A549 treated with dexamethasone at 1 μM for 4 hours (cell line): ENCODE results near the gene FRMPD1. TPM values are rescaled to one million over a fixed set of nuclear protein-coding genes. Genes with fewer than 3 reads are reported as not detected.

Experiments
- total RNA-seq: library from RNA; stranded (reverse); fragments of 200-300 nt; extraction: Qiagen RNA extraction; gene quantifications from 5 replicates; pipeline ENCODE4 v1.2.3, GENCODE V29; 2022

The FRMPD1 gene, protein sequence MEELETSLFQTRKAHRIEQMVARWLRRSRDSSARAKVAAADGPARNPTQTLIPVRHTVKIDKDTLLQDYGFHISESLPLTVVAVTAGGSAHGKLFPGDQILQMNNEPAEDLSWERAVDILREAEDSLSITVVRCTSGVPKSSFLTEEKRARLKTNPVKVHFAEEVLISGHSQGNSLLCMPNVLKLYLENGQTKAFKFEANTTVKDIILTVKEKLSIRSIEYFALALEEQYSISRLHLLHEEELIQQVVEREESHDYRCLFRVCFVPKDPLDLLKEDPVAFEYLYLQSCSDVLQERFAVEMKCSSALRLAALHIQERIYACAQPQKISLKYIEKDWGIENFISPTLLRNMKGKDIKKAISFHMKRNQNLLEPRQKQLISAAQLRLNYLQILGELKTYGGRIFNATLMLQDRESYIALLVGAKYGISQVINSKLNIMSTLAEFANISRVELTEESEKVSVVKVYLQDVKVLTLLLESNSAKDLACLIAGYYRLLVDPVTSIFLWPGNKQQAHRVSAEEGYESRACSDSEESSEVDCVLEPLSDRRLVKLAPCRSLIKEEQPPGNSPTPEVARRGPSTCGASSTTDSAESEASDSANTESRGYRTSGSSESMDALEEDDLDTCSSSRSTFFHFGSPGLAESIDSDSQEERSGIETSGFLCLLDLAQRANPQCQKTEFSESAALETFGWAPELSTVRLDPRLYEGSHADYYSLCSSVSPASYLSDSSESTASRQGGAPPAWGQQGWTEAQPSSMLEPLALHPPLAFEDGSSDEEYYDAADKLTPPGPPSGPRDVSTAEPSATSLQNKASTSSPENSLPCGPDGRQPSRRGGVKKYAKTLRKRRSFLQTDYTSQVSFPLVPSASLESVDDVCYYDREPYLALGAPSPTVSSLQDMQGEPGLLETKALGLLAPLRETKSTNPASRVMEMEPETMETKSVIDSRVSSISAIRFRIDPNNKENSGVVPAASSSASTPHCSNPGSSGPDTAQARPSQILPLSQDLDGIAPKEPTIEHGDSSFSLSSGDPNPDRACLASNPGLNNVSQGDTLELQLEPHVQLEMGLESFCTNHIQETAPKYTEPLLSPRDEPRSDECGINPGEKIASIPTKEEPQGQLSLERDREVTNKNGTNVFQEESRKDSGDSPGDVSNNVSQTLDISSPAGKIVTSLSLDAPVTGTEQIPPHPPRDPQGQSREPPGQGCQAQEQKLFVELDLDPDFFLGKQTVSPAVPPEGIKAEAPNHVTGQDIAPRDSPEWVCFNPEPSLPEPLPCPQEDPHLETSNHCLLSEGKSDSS (N-terminal part only)
- 0.03 to 0.07 TPM (median 0.06 TPM) in 5 replicates for total RNA-seq

DNA sequence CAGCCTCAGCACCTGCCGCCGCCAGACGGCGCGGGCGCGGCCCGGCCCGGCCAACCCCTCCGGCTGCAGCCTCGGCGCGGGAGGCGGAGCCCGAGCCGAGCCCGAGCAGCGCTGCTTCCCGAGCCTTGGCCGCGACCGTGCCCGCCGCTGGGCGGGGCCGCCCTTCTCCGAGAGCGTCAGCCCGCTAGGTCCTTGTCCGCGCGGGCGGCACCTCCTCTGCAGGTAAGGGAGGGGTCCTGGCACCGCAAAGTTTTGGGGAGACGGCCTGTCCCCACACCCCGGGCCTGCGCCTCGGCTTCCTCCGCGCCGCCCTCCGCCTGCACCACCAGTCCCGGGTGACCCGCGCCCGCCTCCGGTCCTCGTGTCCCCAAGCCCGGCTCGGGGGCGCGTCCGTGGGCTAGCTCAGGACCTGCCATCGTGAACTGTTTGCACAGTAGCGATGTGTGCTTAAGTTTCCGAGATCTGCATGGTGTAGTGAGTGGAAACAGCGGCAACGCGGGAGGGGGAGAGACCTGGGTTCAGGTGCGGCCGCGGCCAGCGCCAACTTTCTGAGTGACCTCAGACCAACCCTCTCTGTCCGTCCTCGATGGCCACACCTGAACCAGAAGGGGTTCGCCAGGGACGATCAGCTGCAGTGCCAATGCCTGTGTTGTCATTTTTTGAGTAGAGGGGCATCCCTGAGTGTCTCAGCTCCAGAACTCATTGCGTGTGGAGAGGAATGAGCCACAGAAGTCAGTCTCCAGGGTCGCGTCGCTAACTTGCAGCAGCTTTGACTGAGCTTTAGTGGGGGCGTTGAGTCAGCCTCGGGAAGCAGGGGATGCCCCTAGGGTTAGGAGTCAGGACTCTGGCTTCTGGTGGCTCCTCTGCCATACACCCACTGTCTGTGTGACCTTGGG lies at the start of gene FRMPD1:
Gene FRMPD1, plus strand, starts transcription at position 82 of the 896 bp plus-strand sequence. CDS start 41,688 bp downstream, outside the sequence.

DNA sequence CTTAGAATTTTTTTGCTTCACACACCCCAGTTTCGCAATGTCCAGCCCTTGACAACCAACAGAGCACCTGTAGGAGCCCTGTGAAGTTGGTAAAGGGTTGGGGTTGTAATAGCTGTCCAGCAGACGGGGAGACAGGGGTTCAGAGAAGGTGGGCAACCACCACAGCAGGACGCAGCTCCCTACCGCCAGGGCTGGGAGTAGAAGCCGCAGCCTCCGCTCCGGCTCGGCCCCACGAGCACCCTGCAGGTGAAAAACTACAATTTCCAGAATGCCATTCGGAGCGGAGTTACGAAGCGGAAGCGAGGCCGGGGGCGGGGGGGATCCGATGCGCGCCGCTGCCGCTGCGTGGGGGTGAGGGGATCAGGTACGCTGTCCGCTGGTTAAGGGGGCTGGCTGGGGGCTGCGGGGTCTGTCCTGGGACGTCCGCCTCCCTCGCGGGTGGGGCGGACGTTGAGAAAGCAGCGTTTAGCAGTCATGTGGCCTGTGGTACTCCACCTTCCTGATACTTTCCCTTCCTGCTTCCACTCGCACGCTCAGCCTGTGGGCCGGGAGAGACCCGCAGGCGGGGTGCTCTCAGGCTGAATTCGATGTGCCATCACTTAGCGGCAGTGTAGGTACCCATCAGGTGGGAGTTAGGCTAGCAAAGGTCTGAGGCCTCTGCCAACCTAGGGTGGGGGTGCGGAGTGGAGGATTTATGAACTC lies 102.9 kb downstream of the FRMPD1 start, which contains the start of gene TRMT10B:
Gene TRMT10B, plus strand, starts transcription at position 317 of the 702 bp plus-strand sequence. CDS start 8,127 bp downstream, outside the sequence.

DNA sequence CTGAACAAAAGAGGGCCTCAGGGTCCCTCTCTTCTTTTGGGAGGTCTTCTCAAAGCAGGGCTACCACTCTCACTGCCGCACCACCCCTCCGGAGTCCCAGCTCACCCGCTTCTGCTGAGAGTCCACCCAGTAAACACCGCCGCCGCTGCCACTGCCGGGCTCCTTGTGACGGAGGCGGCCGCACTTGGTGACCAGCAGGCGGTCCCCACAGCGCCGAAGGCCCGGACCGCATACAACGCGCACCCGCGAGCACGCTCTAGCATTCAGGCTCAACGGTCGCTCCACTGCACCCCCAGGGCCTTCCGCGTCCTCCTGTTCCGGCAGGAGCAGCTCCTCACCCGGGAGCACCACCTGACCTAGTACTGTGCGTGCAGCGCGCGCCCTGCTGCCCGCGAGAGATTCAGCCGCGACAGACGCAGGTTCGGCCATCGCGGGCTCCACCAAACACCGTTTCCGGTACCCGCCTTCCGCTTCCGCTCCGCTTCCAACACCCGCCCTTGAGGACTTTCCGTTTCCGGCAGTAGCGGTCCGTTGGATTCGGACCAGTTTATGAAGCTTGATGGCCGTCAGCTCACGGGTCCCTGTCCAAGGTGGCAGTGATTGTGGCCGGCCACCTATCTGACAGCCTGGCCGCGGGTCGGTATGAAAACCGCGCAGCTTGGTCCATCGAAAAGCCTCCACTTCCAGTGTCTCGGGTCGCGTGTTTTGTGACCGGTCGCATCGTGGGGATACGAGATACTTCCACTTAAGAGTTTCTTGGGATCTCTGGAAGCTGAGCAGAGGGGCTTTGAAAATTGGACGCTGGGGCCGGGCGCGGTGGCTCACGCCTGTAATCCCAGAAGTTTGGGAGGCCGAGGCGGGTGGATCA lies 134.1 kb downstream of the FRMPD1 start, which contains the start of gene EXOSC3:
Gene EXOSC3, minus strand, starts transcription at position 449 of the 868 bp plus-strand sequence. Its CDS starts 20 bp downstream, at position 429.

Other genes with a start within 250 kb of the FRMPD1 start
- gene GRHPR, start 228.3 kb upstream of the FRMPD1 start, total RNA-seq: 145 to 189 TPM (median 178 TPM) in 5 replicates
- gene ZBTB5, start 185.5 kb upstream of the FRMPD1 start, total RNA-seq: 5.7 to 7.9 TPM (median 7.0 TPM) in 5 replicates
- gene POLR1E, start 165.0 kb upstream of the FRMPD1 start, total RNA-seq: 34.9 to 41.6 TPM (median 37.0 TPM) in 5 replicates
- 6.0 to 8.0 TPM (median 7.2 TPM) in 5 replicates for gene FBXO10, start 74.6 kb upstream of the FRMPD1 start, total RNA-seq
- 301 to 345 TPM (median 322 TPM) in 5 replicates for gene TOMM5, start 58.4 kb upstream of the FRMPD1 start, total RNA-seq
- gene TRMT10B, start 102.9 kb downstream of the FRMPD1 start, total RNA-seq: 4.6 to 5.8 TPM (median 5.3 TPM) in 5 replicates
- 71.9 to 82.6 TPM (median 80.3 TPM) in 5 replicates for gene EXOSC3, start 134.1 kb downstream of the FRMPD1 start, total RNA-seq
- gene DCAF10, start 149.8 kb downstream of the FRMPD1 start, total RNA-seq: 12.2 to 15.0 TPM (median 12.8 TPM) in 5 replicates